Lower lobe of right lung (tissue), 2 donors: ENCODE data around the gene STRIT1. TPM values are rescaled to one million over a fixed set of nuclear protein-coding genes. Genes with fewer than 3 reads are reported as not detected.

Experiments used
- ATAC-seq, 2 donors: fragments of 200-7000 bp; cut with Tn5 transposase; one replicate each; pipeline ENCODE4 v1.9.1; 2020 to 2022; ENCODE audit warnings: mild to moderate bottlenecking in 2 of 2, moderate library complexity in 2 of 2
- DNase-seq: peaks from one replicate; pipeline ENCODE4 v3.0.0-alpha.2; 2020
- H3K27ac ChIP-seq: fragments of 200-600 bp; one replicate; pipeline ENCODE4 v1.8.0; 2022
- H3K27me3 ChIP-seq: fragments of 200-600 bp; one replicate; pipeline ENCODE4 v1.8.0; 2022; ENCODE audit warnings: low read depth
- H3K36me3 ChIP-seq: fragments of 200-600 bp; one replicate; pipeline ENCODE4 v1.8.0; 2022; ENCODE audit warnings: mild to moderate bottlenecking
- H3K4me1 ChIP-seq: fragments of 200-600 bp; one replicate; pipeline ENCODE4 v1.8.0; 2022
- H3K4me3 ChIP-seq: fragments of 200-600 bp; one replicate; pipeline ENCODE4 v1.8.0; 2022; ENCODE audit warnings: mild to moderate bottlenecking
- H3K9me3 ChIP-seq: fragments of 200-600 bp; one replicate; pipeline ENCODE4 v1.8.0; 2022
- intact Hi-C: fragments of 100-400 bp; cut with DNase I; formaldehyde crosslinking; loops from one replicate; pipeline ENCODE4 v1.11.0; 2022
- total RNA-seq: library from RNA; stranded (reverse); fragmentation: NEBNext Ultra II Directional; extraction: Animal tissue kit (Norgen Biotek cat#: 25700); gene quantifications from one replicate; pipeline ENCODE4 v1.2.1, GENCODE V29; 2021
- TF ChIP-seq, protein P1 (sequence below): fragments of 200-600 bp; IDR thresholded peaks from one replicate; pipeline ENCODE4 v1.8.0; 2022; ENCODE audit warnings: antibody characterized with exemption, mild to moderate bottlenecking
- donor health status: DM: no; HTN: yes; CAD: no; lungs with severe emphysema.

STRIT1 gene
- total RNA-seq, 1 donor from 2014 or later, result not detected

DNA sequence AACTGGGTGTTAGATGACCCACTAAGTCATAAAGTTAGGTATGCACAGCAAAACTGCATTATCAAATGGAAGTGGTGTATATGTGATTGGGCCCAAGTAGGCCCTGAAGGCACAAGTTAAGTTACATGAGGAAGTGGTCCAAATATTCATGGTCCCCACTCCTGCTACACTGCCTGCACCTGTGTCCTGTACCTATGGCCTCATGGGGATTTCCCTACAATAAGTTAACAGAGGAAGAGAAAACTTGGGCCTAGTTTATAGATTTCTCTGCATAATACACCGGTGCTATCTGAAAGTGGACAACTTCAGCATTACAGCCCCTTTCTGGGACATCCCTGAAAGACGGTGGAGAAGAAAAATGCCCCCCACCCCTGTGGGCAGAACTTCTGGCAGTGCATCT, 41.5 kb downstream of the STRIT1 start:
- no peaks in the 10 kb centered on the region for H3K4me1 ChIP-seq
- no peaks in the 10 kb centered on the region for H3K27me3 ChIP-seq
- no peak for DNase-seq
- intact Hi-C loops, result no loop called here
- H3K9me3 ChIP-seq, result peaks cover 5% of the 10 kb centered on the region
- ATAC-seq, result no peak
- no peak overlapping the region for H3K4me3 ChIP-seq
- H3K36me3 ChIP-seq, result no peaks in the 10 kb centered on the region
- H3K27ac ChIP-seq, result no peak overlapping the region
- TF ChIP-seq, protein P1, sequence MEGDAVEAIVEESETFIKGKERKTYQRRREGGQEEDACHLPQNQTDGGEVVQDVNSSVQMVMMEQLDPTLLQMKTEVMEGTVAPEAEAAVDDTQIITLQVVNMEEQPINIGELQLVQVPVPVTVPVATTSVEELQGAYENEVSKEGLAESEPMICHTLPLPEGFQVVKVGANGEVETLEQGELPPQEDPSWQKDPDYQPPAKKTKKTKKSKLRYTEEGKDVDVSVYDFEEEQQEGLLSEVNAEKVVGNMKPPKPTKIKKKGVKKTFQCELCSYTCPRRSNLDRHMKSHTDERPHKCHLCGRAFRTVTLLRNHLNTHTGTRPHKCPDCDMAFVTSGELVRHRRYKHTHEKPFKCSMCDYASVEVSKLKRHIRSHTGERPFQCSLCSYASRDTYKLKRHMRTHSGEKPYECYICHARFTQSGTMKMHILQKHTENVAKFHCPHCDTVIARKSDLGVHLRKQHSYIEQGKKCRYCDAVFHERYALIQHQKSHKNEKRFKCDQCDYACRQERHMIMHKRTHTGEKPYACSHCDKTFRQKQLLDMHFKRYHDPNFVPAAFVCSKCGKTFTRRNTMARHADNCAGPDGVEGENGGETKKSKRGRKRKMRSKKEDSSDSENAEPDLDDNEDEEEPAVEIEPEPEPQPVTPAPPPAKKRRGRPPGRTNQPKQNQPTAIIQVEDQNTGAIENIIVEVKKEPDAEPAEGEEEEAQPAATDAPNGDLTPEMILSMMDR, result no peak

DNA sequence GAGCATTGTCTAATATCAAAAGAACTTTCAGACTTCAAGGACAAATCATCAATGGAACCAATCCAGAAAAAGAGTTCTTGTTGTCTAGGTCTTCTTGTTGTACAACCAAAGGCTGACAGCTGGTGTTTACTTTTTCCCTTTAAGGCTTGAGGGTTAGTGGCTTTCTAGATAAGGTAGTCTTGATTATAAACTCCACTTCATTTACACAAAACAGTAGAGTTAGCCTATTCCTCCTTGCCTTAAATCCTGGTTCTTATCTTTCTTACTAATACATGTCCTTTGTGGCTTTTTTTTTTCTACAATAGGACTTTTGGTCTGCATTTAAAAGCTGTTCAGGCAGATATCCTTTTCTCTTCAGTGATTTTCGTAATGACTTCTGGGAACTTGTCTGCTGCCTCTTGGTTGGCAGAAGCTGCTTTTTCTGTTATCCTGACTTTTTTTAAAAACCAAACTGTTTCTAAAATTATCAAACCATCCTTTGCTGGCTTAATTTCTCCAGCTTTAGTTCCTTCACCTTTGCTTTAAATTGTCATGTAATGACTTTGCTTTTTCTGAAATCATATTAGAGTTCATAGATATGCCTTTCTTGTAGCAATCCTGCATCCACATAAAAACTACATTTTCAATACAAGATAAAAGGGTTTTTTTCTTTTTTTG, 44.8 kb downstream of the STRIT1 start:
- no peaks in the 10 kb centered on the region for H3K4me1 ChIP-seq
- H3K27me3 ChIP-seq, result no peaks in the 10 kb centered on the region
- TF ChIP-seq, protein P1, result no peak
- no peak overlapping the region for H3K27ac ChIP-seq
- H3K4me3 ChIP-seq, result no peak overlapping the region
- intact Hi-C loops, result no loop called here
- no peaks in the 10 kb centered on the region for H3K36me3 ChIP-seq
- H3K9me3 ChIP-seq, result peaks cover 5% of the 10 kb centered on the region
- ATAC-seq (no peak), DNase-seq (no peak)

DNA sequence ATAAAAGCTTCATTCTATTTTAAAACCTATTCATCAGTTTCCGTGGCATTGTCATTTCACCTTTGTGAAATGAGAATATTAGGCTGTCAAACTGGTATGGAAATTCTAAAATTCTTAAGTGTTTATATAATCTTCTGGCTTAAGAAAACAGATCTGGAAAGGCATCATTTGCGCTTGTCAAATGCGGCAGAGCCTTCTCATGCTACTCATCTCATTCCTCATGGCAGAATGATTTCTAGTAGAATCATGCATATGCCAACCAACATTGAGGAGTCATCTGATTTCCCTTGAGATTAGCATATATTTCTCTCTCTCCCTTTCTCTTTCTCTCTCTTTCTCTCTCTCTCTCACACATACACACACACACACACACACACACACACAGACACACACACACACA, 48.8 kb downstream of the STRIT1 start:
- Histone ChIP-seq H3K4me1 (no peaks in the 10 kb centered on the region), H3K36me3 (no peaks in the 10 kb centered on the region), H3K4me3 (no peak overlapping the region), H3K27ac (no peak overlapping the region), H3K27me3 (no peaks in the 10 kb centered on the region), H3K9me3 (peaks cover under 1% of the 10 kb centered on the region)
- ATAC-seq (no peak), DNase-seq (no peak)
- intact Hi-C loops, result no loop called here
- TF ChIP-seq, protein P1, result no peak

DNA sequence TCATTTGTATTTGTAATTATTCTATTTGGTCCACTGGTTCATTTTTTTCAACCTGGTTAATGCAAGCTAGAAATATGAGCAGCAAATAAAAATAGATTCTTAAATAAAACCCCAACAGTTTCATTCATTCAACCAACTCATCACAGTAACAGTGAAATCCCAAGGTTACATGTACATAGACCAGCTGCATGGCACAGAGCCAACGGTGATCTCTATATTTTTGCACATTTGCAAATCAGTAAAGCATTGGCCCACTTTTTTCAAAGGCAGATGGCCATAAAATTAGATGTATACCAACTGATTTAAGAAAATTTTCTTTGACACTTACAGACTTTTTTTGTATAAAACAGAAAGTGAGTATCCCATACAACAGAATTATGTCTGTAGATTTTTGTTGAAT, 49.3 kb downstream of the STRIT1 start:
- H3K36me3 ChIP-seq, result no peaks in the 10 kb centered on the region
- H3K27me3 ChIP-seq, result no peaks in the 10 kb centered on the region
- H3K4me3 ChIP-seq, result no peak overlapping the region
- intact Hi-C loops, result no loop called here
- no peak overlapping the region for H3K27ac ChIP-seq
- ATAC-seq (no peak), DNase-seq (no peak)
- H3K4me1 ChIP-seq, result no peaks in the 10 kb centered on the region
- H3K9me3 ChIP-seq, result no peaks in the 10 kb centered on the region
- TF ChIP-seq, protein P1, result no peak

DNA sequence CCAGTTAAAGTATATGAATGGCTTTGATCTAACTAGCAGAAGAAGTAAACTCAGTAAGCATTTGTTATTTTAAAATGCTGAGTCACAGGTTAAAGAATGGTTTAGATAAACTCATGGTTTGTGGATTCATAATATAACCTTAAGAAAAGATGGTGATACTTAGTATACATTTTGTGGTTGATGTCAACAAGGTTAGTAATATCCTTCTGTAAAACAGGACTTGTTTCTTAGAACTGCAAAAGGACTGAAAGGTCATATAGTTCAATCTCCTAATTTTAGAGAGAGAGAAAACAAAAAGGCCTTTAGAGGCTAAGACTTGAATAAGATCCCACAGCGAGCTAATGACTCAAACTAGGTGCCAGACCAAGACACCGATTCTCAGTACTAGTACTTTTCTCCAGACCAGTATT, 50.0 kb downstream of the STRIT1 start:
- Histone ChIP-seq H3K4me3 (no peak overlapping the region), H3K36me3 (no peaks in the 10 kb centered on the region), H3K27me3 (no peaks in the 10 kb centered on the region), H3K4me1 (no peaks in the 10 kb centered on the region), H3K27ac (no peak overlapping the region), H3K9me3 (no peaks in the 10 kb centered on the region)
- DNase-seq (no peak), ATAC-seq (no peak)
- intact Hi-C loops, result no loop called here
- TF ChIP-seq, protein P1, result no peak
